Transverse colon (tissue), 4 donors: ENCODE results near the gene DUSP23.

Source experiments
- CTCF ChIP-seq, 5 experiments: fragments of 200-600 bp in 3 of 5; fragments of 450-650 bp in 2 of 5; sonication (generic) in 3 of 5; IDR thresholded peaks; 1 replicate in 2 of 5; 2 replicates in 3 of 5; pipeline ENCODE4 v1.5.1; 2016 to 2017; ENCODE audit warnings: antibody characterized with exemption in 5 of 5, inconsistent platforms in 3 of 5, mild to moderate bottlenecking in 2 of 5, moderate library complexity in 1 of 5
- POLR2AphosphoS5 ChIP-seq, 3 donors: sonication (generic); formaldehyde crosslinking; IDR thresholded peaks; one replicate each; pipeline ENCODE4 v1.6.1; 2016; ENCODE audit warnings: antibody characterized with exemption in 3 of 3

- TF ChIP-seq CTCF (IDR thresholded peaks at IDR 0.05): no peak
- no peak for TF ChIP-seq POLR2AphosphoS5 (IDR thresholded peaks at IDR 0.05)
Measured at GRCh38 chr1:159804924-159805323, 24.2 kb downstream of the DUSP23 start.
